Measurements from ENCODE around the gene GPR55.

DNA sequence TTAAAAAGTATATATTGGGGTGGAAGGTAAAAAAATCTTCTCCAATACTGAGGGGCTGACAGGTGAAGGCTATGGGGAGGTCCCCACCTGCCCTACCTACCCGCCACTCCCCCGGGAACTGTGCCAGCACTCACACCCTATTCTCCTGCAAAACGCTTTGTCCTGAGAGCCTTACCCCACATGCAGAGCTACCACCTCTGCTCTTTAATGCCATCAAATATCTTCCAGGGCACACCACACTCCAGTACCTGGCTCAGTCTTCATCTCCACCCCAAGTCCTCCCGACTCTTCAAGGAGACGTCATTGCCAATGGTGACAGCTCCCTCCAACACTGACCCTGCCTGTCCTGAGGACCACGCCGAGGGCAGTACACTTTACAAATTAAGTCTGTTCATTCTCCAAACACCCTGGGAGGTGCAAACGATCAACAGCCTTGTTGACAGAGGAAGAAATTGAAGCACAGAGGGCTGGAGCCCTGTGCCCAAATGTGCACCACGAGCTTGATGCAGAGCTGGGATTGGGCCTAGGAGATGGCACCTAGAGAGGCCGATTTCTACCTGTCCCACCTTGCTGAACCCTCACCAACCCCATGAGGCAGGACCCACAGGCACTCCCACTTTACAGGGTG is 6.0 kb upstream of the GPR55 start:
- no peak for TF ChIP-seq POLR2A (IDR thresholded peaks at IDR 0.05)
- TF ChIP-seq, protein P1, sequence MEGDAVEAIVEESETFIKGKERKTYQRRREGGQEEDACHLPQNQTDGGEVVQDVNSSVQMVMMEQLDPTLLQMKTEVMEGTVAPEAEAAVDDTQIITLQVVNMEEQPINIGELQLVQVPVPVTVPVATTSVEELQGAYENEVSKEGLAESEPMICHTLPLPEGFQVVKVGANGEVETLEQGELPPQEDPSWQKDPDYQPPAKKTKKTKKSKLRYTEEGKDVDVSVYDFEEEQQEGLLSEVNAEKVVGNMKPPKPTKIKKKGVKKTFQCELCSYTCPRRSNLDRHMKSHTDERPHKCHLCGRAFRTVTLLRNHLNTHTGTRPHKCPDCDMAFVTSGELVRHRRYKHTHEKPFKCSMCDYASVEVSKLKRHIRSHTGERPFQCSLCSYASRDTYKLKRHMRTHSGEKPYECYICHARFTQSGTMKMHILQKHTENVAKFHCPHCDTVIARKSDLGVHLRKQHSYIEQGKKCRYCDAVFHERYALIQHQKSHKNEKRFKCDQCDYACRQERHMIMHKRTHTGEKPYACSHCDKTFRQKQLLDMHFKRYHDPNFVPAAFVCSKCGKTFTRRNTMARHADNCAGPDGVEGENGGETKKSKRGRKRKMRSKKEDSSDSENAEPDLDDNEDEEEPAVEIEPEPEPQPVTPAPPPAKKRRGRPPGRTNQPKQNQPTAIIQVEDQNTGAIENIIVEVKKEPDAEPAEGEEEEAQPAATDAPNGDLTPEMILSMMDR (IDR thresholded peaks at IDR 0.05): no peak
